ENCODE measurements around the gene SNRNP48. TPM values are rescaled to one million over a fixed set of nuclear protein-coding genes. Genes with fewer than 3 reads are reported as not detected.

SNRNP48 gene
- total and polyA plus RNA-seq, 2 of the 8 experiments (the other 6 are each of a cell fraction or from before 2014, with no cell fraction given): 7.7 to 21.0 TPM

DNA sequence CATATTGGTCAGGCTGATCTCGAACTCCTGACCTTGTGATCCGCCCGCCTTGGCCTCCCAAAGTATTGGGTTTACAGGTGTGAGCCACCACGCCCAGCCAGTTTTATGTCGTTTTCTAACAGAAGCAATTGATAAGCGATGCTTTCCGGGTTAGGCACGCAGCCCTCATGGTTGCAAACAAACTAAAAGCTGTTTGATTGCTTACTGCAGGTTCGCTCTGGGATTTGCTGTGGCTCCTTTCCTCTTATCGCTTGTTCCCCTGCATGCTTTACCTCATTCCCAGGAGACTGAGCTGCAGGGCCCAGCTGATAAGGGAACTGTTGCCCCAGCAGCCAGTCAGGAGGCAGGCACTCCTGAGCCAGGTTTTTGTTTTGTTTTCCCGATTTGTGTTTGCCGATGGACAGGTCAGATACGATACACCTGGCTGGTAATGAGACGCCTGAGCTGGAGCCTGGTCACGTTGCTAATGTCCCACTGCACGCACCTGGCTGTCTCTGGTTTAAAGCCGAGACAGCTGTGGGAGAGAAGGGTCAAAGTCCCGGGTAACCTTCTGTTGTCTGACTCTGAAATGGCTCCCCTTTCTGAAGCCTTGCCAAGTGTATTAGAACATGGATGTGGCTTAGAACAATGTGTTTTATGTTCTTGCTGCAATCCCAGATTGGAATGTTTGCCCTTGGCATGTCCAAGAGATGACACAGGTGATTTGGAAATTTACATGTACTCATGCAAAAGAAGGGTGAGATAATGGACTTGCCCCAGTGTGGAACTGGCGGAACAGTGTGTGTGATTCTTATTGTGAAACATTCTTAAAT is 28.6 kb upstream of the SNRNP48 start (continued):
- no peak for TF ChIP-seq CHD7 (IDR thresholded peaks at IDR 0.05; ENCODE audit: insufficient replicate concordance, low read length)
- TF ChIP-seq CBX8 (IDR thresholded peaks at IDR 0.05; ENCODE audit: borderline replicate concordance, low read depth, low read length): no peak
- no peak for TF ChIP-seq CREB1 (IDR thresholded peaks at IDR 0.05)
- TF ChIP-seq USF2 (IDR thresholded peaks at IDR 0.05; ENCODE audit: low read length): no peak
- TF ChIP-seq SP4 (IDR thresholded peaks at IDR 0.05; ENCODE audit: low read length): no peak
- no peak for TF ChIP-seq JUN (IDR thresholded peaks at IDR 0.05; ENCODE audit: low read depth, low read length)
- TF ChIP-seq TAF7 (optimal IDR thresholded peaks at IDR 0.05; ENCODE audit: borderline replicate concordance, low read depth, low read length): no peak

Data from H1 (cell line).